Activated CD4-positive, alpha-beta memory T cell treated with anti-CD3 and anti-CD28 coated beads for 36 hours (primary cell): Measurements from ENCODE around the gene LCLAT1. TPM values are rescaled to one million over a fixed set of nuclear protein-coding genes. Genes with fewer than 3 reads are reported as not detected.

ENCODE experiments used
- CTCF ChIA-PET: fragments of 350-600 bp; sonication (Branson Sonifier 250); formaldehyde crosslinking; loops from one replicate; lab custom pipeline; 2021; ENCODE audit warnings: antibody characterized with exemption, inconsistent platforms; lab: Charles Lee
- POLR2A ChIA-PET: fragments of 350-600 bp; sonication (Branson Sonifier 250); formaldehyde crosslinking; loops from one replicate; lab custom pipeline; 2021; ENCODE audit warnings: antibody characterized with exemption; lab: Charles Lee
- DNase-seq: peaks from one replicate; pipeline ENCODE4 v3.0.0-alpha.2; 2020
- H3K27ac Mint-ChIP-seq: one replicate; pipeline ENCODE4 v1.8.0; 2021; ENCODE audit warnings: mixed read lengths
- H3K27me3 Mint-ChIP-seq: one replicate; pipeline ENCODE4 v1.8.0; 2021; ENCODE audit warnings: mixed read lengths
- H3K36me3 Mint-ChIP-seq: one replicate; pipeline ENCODE4 v1.8.0; 2021; ENCODE audit warnings: mixed read lengths
- H3K4me1 Mint-ChIP-seq: one replicate; pipeline ENCODE4 v1.8.0; 2021; ENCODE audit warnings: low read depth, mixed read lengths
- H3K4me3 Mint-ChIP-seq: one replicate; pipeline ENCODE4 v1.8.0; 2021; ENCODE audit warnings: mild to moderate bottlenecking, mixed read lengths
- H3K9me3 Mint-ChIP-seq: one replicate; pipeline ENCODE4 v1.8.0; 2021; ENCODE audit warnings: mixed read lengths
- intact Hi-C: fragments of 100-400 bp; cut with micrococcal nuclease; formaldehyde crosslinking; loops from one replicate; pipeline ENCODE4 v1.15.1; 2023
- total RNA-seq, 2 experiments: library from RNA; stranded (reverse); gene quantifications; one replicate each; pipeline ENCODE4 v1.2.3, GENCODE V29; 2021

The LCLAT1 gene
- total RNA-seq, 2 experiments from 2014 or later, result 21.5 to 24.3 TPM

- no peak overlapping the region for H3K27ac Mint-ChIP-seq
- DNase-seq, result no peak
- no peaks in the 10 kb centered on the region for H3K4me1 Mint-ChIP-seq
- peaks cover 22% of the 10 kb centered on the region for H3K9me3 Mint-ChIP-seq
- intact Hi-C loops, result no loop called here
- CTCF ChIA-PET, result no interaction called here
- H3K36me3 Mint-ChIP-seq, result peaks cover 7% of the 10 kb centered on the region
- peaks cover 6% of the 10 kb centered on the region for H3K27me3 Mint-ChIP-seq
- no peak overlapping the region for H3K4me3 Mint-ChIP-seq
- POLR2A ChIA-PET, result no interaction called here
Measured at GRCh38 chr2:30673127-30673526, 226.1 kb downstream of the LCLAT1 start.

GRCh38 chr2:30675758-30676157 is 228.7 kb downstream of the LCLAT1 start:
- ChIA-PET POLR2A (no interaction called here), CTCF (no interaction called here)
- H3K27me3 Mint-ChIP-seq, result peaks cover 5% of the 10 kb centered on the region
- intact Hi-C loops, result no loop called here
- H3K4me1 Mint-ChIP-seq, result no peaks in the 10 kb centered on the region
- no peaks in the 10 kb centered on the region for H3K36me3 Mint-ChIP-seq
- H3K9me3 Mint-ChIP-seq, result peaks cover 2% of the 10 kb centered on the region
- no peak overlapping the region for H3K4me3 Mint-ChIP-seq
- no peak overlapping the region for H3K27ac Mint-ChIP-seq
- no peak for DNase-seq

GRCh38 chr2:30677231-30677630 is 230.2 kb downstream of the LCLAT1 start:
- Mint-ChIP-seq H3K36me3 (no peaks in the 10 kb centered on the region), H3K4me3 (no peak overlapping the region), H3K27ac (no peak overlapping the region), H3K9me3 (no peaks in the 10 kb centered on the region), H3K27me3 (peaks cover 2% of the 10 kb centered on the region), H3K4me1 (no peaks in the 10 kb centered on the region)
- intact Hi-C loops, result no loop called here
- ChIA-PET POLR2A (no interaction called here), CTCF (interaction anchor here (0.9 kb wide), 1 partner anchor 34 kb away, joined by 4 read pairs; no protein-coding TSS in a partner anchor)
- DNase-seq, result no peak

- Mint-ChIP-seq H3K4me3 (no peak overlapping the region), H3K4me1 (no peaks in the 10 kb centered on the region), H3K27ac (no peak overlapping the region), H3K27me3 (peaks cover 2% of the 10 kb centered on the region), H3K9me3 (no peaks in the 10 kb centered on the region), H3K36me3 (no peaks in the 10 kb centered on the region)
- intact Hi-C loops, result no loop called here
- POLR2A ChIA-PET, result no interaction called here
- CTCF ChIA-PET, result interaction anchor here (0.9 to 1.2 kb wide), 2 partner anchors 34 to 469 kb away, joined by 4 read pairs; no protein-coding TSS in a partner anchor
- DNase-seq, result no peak
Measured at GRCh38 chr2:30677861-30678385, 230.9 kb downstream of the LCLAT1 start.

- no peak for DNase-seq
- H3K27ac Mint-ChIP-seq, result no peak overlapping the region
- ChIA-PET CTCF (interaction anchor here (1.2 kb wide), 1 partner anchor 470 kb away, joined by 4 read pairs; no protein-coding TSS in a partner anchor), POLR2A (no interaction called here)
- no peaks in the 10 kb centered on the region for H3K9me3 Mint-ChIP-seq
- no peaks in the 10 kb centered on the region for H3K36me3 Mint-ChIP-seq
- no peak overlapping the region for H3K4me3 Mint-ChIP-seq
- no peaks in the 10 kb centered on the region for H3K4me1 Mint-ChIP-seq
- intact Hi-C loops, result no loop called here
- peaks cover 2% of the 10 kb centered on the region for H3K27me3 Mint-ChIP-seq
Measured at GRCh38 chr2:30678410-30679137, 231.5 kb downstream of the LCLAT1 start.

GRCh38 chr2:30679426-30680088 is 232.5 kb downstream of the LCLAT1 start:
- POLR2A ChIA-PET, result no interaction called here
- intact Hi-C loops, result no loop called here
- no peaks in the 10 kb centered on the region for H3K9me3 Mint-ChIP-seq
- H3K27ac Mint-ChIP-seq, result no peak overlapping the region
- no peaks in the 10 kb centered on the region for H3K27me3 Mint-ChIP-seq
- H3K4me1 Mint-ChIP-seq, result no peaks in the 10 kb centered on the region
- peak; percentile 43 for DNase-seq
- no peaks in the 10 kb centered on the region for H3K36me3 Mint-ChIP-seq
- CTCF ChIA-PET, result no interaction called here
- no peak overlapping the region for H3K4me3 Mint-ChIP-seq

GRCh38 chr2:30680121-30680520 is 233.1 kb downstream of the LCLAT1 start:
- H3K4me1 Mint-ChIP-seq, result no peaks in the 10 kb centered on the region
- no peak overlapping the region for H3K27ac Mint-ChIP-seq
- no peak overlapping the region for H3K4me3 Mint-ChIP-seq
- no peak for DNase-seq
- CTCF ChIA-PET, result no interaction called here
- no peaks in the 10 kb centered on the region for H3K36me3 Mint-ChIP-seq
- POLR2A ChIA-PET, result no interaction called here
- intact Hi-C loops, result no loop called here
- H3K27me3 Mint-ChIP-seq, result no peaks in the 10 kb centered on the region
- no peaks in the 10 kb centered on the region for H3K9me3 Mint-ChIP-seq

GRCh38 chr2:30681022-30681421 is 234.0 kb downstream of the LCLAT1 start:
- CTCF ChIA-PET, result no interaction called here

GRCh38 chr2:30683236-30683956 is 236.3 kb downstream of the LCLAT1 start:
- CTCF ChIA-PET, result no interaction called here
- H3K4me3 Mint-ChIP-seq, result no peak overlapping the region
- no peaks in the 10 kb centered on the region for H3K27me3 Mint-ChIP-seq
- H3K9me3 Mint-ChIP-seq, result no peaks in the 10 kb centered on the region
- intact Hi-C loops, result no loop called here
- no peak for DNase-seq
- no peaks in the 10 kb centered on the region for H3K4me1 Mint-ChIP-seq
- POLR2A ChIA-PET, result no interaction called here
- no peak overlapping the region for H3K27ac Mint-ChIP-seq
- no peaks in the 10 kb centered on the region for H3K36me3 Mint-ChIP-seq

More at GRCh38 chr2:30681022-30681421, 234.0 kb downstream of the LCLAT1 start:
- no peaks in the 10 kb centered on the region for H3K9me3 Mint-ChIP-seq
- no peak overlapping the region for H3K4me3 Mint-ChIP-seq
- no peaks in the 10 kb centered on the region for H3K4me1 Mint-ChIP-seq
- POLR2A ChIA-PET, result no interaction called here
- no peaks in the 10 kb centered on the region for H3K27me3 Mint-ChIP-seq
- no peaks in the 10 kb centered on the region for H3K36me3 Mint-ChIP-seq
- no peak for DNase-seq
- H3K27ac Mint-ChIP-seq, result no peak overlapping the region
- intact Hi-C loops, result no loop called here

GRCh38 chr2:30684026-30684425 is 237.0 kb downstream of the LCLAT1 start:
- no peaks in the 10 kb centered on the region for H3K4me1 Mint-ChIP-seq
- H3K4me3 Mint-ChIP-seq, result no peak overlapping the region
- intact Hi-C loops, result no loop called here
- ChIA-PET CTCF (interaction anchor here (1.0 kb wide), 1 partner anchor 27 kb away, joined by 3 read pairs; no protein-coding TSS in a partner anchor), POLR2A (no interaction called here)
- H3K27ac Mint-ChIP-seq, result no peak overlapping the region
- no peak for DNase-seq
- no peaks in the 10 kb centered on the region for H3K9me3 Mint-ChIP-seq
- no peaks in the 10 kb centered on the region for H3K27me3 Mint-ChIP-seq
- no peaks in the 10 kb centered on the region for H3K36me3 Mint-ChIP-seq

GRCh38 chr2:30684516-30684915 is 237.5 kb downstream of the LCLAT1 start:
- no peaks in the 10 kb centered on the region for H3K4me1 Mint-ChIP-seq
- H3K27ac Mint-ChIP-seq, result no peak overlapping the region
- H3K36me3 Mint-ChIP-seq, result no peaks in the 10 kb centered on the region
- DNase-seq, result no peak
- no peaks in the 10 kb centered on the region for H3K27me3 Mint-ChIP-seq
- ChIA-PET CTCF (interaction anchor here (0.7 to 1.0 kb wide), 2 partner anchors 27 to 519 kb away, joined by 3 to 4 read pairs; no protein-coding TSS in a partner anchor), POLR2A (no interaction called here)
- intact Hi-C loops, result no loop called here
- no peaks in the 10 kb centered on the region for H3K9me3 Mint-ChIP-seq
- H3K4me3 Mint-ChIP-seq, result no peak overlapping the region

GRCh38 chr2:30684996-30685395 is 237.9 kb downstream of the LCLAT1 start:
- no peaks in the 10 kb centered on the region for H3K4me1 Mint-ChIP-seq
- H3K36me3 Mint-ChIP-seq, result no peaks in the 10 kb centered on the region
- DNase-seq, result no peak
- H3K27me3 Mint-ChIP-seq, result no peaks in the 10 kb centered on the region
- no peak overlapping the region for H3K4me3 Mint-ChIP-seq
- H3K27ac Mint-ChIP-seq, result no peak overlapping the region
- H3K9me3 Mint-ChIP-seq, result no peaks in the 10 kb centered on the region
- ChIA-PET CTCF (interaction anchor here (0.7 to 1.0 kb wide), 2 partner anchors 26 to 519 kb away, joined by 3 to 4 read pairs; no protein-coding TSS in a partner anchor), POLR2A (no interaction called here)
- intact Hi-C loops, result no loop called here
